T follicular helper cell (primary cell): ENCODE data around the gene ZNF248.

Experiments used
- DNase-seq: peaks from one replicate; pipeline ENCODE4 v3.0.0-alpha.2; 2020; ENCODE audit warnings: low read depth

ZNF248 gene

DNA sequence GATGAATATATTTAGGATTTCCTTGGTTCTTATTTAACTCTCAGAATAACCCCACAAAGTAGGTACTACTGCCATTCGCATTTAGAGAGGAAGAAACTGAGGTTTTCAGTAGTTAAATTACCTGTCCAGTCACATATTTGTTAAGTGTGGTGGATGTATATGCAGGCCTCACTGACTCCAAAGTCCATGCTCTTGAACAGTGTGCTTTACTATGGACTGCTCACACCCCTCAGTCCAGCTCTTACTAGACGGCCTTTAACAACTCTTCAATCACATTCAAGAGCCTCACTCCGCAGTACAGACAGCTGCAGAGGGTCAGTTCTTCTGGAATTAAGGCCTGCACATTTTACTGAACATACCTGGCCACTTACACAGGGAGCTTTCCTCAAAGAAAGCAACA is 36.2 kb downstream of the ZNF248 start:
- DNase-seq = no peak

DNA sequence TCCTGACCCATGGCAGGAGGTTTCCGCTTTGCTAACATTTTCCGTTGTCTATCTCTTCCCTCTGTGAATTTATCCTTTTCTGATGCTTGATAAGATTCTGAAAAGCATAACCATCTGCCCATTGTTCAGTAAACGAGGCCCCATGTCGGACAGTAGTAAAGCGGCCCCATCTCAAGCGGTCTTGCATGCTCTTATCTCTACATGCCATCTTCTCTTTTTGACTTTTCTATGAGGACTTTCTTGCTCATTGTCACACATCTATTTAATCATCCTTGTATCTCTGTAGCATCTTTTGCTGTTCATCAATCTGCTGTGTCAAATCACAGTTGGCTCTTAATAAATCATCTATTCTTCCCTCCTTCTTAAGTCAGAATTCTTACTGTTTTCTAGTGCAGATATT is 37.6 kb downstream of the ZNF248 start:
- no peak for DNase-seq

DNA sequence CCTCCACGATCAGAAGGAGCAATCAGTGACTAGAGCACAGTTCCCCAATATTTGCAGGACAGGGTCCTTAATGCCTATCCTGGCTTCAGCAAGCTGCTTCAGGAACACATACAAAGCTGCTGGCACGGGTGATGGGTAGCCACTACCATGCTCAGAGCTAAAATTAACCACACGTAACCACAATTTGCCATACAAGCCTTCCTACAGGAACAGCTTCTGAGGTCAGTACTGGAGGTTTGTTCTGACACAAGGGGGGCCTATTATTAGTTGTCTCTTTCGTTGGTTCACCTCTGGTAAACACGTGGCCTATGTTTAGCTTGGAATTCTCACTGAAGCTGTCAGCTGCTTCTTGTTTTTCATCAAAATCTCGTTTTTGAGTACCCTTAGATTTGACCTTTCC is 41.1 kb downstream of the ZNF248 start:
- no peak for DNase-seq

DNA sequence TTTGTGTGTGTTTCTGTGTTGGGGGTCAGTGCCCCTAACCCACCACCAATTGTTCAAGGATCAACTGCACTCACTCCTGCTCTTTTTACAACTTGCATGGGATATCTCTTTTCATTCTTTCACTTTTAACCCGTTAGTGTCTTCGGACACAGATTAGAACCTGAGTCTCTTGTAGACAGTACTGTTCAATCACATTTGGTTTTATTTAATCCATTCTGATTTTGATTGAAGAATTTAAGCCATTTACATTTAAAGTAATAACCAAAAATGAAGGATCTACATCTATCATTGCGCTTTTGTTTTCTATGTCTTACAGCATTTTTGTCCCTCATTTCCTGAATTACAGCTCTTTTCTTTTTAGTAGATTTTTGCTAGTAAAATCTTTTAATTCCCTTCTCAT is 43.6 kb downstream of the ZNF248 start:
- no peak for DNase-seq

DNA sequence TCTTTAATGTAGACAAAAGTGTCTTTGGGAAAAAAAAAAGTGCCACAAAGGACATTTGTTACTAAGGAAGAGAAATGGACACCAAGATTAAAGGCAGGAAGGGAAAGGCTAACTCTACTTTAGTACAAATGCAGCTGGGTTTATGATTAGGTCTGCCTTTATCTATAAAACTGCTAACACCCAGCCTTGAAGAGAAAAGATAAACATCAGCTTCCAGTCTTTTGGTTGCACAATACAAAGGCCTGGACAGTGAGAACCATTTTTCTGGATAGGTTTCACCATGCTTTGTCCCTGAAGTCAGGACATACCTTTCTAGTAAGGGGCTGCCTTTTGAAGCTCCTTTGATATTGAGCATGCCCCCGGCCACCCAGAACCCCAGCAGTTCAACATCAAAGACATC is 45.1 kb downstream of the ZNF248 start:
- no peak for DNase-seq

DNA sequence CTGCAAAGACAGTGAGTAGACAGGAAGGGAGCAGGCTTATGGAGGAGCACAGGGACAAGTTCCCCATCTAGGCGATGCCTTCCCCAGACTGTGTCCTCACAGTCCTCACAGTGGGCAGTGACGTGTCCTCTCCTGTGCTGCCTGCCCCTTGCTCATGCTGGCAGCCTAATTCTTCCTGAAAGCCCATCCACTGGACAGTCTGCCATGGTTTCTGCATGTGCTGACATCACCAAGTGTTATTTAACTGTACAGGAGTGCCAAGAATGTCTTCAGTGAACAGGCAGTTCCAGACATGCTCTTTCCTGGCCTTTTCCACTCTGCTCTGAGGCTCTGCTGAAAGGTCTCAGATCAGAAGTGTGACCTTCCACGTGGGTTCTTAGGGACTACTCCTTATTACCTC is 54.1 kb downstream of the ZNF248 start:
- DNase-seq = no peak

DNA sequence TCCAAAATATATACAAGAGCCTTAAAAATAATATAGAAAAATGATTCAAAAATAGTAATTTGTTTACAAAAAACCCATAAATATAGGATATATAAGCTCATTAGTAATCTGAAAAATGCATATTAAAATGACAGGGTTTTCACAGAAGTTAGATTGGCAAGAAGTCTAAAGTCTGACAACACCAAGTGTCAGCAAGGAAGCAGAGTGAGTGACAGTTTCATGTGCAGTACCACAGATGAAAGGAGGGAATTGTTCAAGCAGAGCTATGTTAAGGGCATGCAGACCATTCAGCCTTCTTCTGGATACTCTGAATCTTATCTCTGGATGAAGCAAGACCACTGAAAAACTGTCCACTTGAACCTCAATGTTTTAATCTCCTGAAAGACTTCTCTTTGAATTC is 55.9 kb downstream of the ZNF248 start:
- DNase-seq = no peak

DNA sequence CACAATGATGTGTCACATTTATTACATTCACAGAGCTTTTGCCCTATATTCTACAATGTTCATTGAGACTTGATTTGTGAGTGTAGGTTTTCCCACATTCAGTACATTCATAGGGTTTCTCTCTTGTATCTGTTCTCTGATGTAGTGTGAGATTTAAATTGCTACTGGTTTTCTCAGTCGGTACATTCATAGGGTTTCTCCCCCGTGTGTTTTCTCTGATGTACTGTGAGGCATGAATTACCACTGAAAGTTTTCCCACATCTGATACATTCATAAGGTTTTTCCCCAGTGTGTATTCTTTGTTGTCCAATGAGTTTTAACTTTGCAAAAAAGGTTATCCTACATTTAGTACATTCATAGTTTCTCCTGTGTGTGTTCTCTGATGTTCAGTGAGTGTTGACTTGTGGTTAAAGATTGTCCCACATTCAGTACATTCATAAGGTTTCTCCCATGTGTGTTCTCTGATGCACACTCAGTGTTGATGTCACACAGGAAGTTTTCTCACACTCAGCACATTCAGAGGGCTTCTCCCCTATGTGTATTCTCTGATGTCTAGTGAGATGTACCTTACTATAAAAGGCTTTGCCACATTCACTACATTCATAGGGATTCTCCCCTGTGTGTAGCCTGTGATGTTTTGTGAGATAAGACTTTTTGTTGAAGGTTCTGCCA is 63.0 kb downstream of the ZNF248 start:
- no peak for DNase-seq

DNA sequence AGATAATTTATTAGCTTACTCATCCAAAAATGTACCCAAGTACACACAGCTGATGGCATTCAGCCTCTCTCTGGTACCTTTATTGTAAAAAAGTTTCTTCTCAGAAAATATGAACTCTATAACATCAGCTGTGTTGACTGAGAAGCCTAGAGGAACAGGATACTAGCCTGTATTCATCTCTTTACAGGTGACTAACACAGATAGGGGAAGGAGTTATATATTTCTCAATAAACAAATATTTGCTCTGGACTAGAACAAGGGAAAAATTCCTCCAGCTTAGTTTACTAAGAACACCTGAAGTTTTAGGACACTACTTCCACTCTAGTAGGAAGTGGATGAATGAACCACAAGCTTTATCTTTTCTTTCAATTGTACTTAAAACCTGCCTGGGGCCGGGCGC is 67.8 kb downstream of the ZNF248 start:
- no peak for DNase-seq

DNA sequence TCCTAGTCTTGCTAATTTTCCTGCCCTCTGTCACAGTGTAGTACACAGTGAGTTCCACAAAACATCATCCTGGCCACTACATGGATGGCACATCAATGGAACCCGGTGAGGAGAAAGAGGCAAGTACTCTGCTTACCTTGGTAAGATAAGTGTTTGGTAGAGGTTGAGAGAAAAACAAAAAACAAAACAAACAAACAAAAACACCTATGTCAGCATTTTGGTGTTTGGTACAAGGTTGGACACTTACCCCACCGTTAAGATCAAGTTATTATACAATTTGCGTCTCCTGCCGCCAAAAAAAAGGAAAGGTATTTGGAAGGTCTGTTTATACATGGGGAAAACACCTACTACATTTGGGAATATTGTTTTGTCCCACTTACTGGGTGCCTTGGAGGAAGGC is 72.7 kb downstream of the ZNF248 start:
- no peak for DNase-seq

DNA sequence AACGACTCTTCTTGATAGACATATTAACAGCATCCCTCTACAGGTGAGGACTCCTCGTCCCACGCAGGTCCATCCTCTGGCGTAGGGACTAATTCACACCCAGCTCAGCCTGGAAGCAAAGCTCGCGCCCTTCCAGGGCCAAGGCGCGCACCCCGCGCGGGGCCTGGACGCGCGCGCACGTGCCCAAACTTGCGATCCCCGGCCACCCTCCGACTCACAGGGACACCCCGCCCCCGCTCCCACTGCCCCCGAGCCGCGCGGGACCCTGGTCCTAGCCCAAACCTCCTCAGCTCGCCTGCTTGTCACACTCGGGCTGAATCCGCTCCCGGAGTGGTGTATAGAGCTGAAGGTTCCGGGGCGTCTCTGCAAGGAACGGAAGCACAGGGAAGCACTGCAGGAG is 76.9 kb downstream of the ZNF248 start:
- DNase-seq = no peak

DNA sequence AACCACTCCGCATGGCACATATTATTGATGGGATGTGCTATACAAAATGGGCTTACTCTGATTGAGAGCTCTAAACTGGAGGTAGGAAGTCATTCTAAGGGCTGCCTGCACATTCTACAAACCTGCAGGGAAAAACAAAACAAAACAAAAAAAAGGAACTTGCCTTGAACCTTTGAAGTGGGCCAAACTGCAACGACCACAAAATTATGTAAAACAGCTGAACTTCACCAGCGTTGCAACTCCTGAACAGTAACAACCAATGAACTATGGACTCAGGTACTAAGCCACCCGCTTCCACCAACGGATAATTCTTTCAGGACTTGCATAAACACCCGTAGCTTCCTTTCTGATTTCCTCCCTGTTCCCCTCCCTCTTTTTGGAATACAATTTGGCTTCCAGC is 80.4 kb downstream of the ZNF248 start:
- DNase-seq = no peak

DNA sequence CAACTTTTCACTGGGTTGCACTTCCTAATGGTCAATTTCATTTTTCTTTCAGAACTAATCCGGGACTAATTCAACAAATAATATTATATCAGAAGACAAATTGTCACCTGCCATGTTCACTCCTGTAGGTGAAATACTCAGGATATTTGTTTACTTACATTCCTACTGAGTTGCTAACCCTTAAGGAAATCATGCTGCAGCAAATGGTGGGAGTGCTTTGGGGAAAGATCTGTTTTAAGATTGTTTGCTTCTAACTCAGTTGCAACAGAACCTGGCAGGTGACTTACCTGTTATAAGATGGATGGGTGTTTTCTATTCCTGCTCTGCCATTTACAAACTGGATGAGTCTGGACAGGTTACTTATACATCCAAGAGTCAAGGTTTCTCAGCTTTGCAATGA is 81.8 kb downstream of the ZNF248 start:
- no peak for DNase-seq

DNA sequence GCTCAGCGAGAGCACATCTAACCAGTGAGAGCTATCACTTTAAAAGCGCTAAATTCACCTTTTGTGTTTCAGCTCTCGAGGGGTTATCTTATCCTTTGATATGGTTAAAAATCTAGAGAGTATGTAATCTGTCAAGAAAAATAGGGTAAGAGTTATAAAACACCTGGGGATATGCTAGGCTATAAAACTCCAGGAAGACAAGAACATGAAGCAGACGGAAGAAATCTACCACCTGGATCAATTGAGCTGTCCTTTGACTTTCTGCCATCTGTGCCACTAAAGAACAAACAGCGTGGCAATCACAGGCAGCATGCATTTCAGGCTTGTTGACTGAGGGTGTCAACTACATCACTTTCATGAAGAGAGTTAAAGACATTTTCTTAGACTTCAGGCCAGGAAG is 83.1 kb downstream of the ZNF248 start:
- DNase-seq = no peak

DNA sequence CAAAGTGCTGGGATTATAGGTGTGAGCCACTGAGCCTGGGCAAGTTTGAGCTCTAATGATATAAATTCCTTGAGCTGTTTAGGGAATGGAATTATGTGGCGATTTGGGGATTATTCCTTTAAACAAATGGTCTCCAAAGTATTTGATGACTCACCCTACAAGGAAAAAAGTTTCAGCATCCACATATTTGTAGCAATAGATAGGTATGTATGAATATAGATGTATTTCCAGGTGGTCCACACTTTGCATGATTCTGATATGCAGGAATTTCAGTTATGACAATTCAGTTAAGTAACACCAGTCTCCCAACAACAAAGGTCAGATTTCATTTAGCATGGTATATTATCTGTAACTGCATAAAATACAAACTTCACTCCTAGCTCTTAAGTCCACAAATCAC is 92.2 kb downstream of the ZNF248 start:
- no peak for DNase-seq

DNA sequence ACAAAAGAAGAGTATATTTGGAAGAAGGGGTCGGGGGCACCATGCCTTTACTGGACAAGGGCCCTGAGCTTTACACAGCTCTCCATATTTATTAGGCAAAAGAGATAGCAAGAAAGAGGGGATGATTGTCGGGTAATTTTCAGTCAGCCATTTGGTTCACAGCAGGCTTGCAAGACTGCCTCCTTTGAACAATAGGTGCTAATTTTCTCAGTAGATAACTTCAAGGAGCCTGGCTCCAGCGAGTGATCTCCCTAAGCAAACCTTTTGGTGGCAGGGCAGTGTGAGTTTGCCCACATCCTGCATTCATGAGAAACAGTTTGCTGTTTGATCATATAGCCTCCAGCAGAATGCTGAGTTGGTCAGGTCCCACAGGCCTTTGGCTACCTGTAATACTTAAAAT is 94.3 kb downstream of the ZNF248 start:
- no peak for DNase-seq

DNA sequence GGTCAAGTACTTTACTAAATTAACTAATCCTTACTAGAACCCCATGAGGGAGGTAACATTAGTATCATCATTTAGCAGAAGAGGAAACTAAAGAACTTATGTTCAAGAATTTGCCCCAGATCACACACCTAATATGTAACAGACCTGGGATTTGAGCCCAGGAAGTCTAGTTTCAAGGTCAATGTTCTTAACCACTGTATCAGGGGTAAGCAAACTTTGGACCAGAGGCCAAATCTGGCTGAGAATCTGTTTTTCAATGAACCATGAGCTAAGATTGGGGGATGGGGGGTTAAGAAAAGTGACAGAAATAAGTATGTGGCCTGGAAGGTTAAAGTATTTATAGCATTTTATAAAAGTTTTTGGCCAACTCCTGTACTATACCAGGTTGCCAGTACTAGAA is 95.1 kb downstream of the ZNF248 start:
- DNase-seq = no peak

DNA sequence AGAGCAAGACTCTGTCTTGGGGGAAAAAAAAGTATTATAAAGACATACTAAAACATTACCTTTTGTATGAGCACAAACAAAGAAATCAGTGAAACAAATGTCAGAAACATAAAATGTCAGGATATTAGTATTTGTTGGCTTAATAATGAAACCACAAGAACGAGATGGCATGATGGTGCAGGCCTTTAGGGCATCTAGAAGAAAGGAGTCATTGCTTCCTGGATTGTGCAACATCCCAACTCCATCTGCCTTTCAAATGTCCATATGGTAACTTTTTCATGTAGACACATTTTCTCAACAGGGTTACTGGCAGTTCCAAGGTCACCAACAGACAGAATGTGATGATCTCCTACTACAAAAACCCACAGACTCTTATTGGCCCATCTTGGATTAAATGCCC is 96.6 kb downstream of the ZNF248 start:
- DNase-seq = no peak

DNA sequence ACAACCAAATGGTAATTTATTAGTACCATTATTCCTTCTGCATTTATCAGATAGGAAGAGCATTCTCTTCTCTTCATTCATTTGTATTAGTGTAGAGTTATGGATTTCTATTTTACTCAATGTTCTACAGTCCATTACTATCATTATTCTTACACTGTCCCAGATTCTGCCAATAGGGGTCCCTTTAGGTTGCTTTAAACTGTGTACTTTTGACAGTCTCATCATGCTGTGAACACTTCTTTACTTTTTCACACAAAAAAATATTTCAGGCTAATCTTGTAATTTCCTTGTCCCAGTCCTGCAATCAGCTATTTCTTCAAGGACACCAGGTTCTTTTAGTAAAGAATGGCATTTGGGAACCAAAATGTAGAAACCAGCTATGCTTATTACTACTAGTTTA is 99.3 kb downstream of the ZNF248 start:
- no peak for DNase-seq

DNA sequence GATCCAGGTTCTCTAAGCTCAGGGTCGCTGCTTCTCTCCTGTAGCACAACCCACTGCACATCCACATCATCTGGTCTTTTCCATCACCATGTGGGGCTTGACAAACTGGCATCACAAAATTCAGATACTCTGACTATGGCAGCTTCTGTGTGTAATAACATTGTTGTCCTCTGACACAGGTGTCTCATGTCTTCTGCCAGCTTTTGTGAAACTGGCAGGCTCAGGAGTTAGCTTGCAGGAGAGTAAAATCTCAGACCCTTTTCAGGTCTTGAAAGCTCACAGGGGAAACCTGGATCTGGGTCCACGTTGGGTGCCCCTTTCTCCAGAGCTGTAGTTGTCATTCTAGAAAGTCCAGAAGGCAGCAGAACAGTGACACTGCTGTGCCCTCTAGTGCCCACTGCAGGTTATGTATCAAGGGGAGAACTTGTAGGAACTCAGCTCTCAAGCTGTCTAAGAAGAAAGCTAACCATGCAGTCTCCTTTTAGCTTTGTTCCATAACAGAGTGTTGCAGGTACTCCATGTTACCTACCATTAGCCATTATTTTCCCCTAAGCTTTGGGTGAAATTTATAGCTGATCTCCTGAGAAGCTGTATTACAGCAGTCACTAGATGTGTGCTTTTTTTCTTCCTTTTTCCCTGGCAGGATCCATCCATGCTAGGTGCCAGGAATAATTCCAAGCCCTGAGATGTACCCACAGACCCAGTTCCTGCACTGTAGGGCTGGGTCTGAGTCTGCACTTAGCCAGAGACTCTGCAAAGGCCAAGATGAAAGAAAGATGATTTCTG is 102.7 kb downstream of the ZNF248 start:
- DNase-seq = no peak

DNA sequence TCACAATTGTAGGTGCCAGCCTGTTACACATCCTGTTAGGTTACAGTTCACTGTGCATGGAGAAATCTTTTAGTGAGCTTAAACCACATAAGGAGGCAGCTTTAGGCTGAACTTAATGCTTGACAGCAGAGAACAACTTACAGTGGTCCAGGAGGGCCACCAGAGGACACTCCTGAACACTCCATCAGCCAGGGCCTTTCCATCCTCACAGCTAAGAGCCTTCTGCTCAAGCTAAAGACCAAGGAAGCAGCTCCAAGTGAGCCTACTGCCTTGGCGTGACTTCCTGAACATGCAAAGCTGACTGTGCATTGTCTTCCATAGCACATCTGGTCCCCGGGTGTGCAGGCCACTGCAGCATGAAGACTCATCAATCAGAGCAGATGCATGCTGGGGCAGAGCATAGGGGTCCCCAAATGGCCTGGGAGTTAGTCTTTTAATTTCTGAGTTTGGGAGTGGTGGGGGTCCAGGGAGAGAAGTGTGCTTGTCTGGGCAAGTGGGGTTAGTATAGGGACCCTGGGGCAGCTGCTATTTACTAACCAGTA is 105.0 kb downstream of the ZNF248 start:
- DNase-seq = no peak

DNA sequence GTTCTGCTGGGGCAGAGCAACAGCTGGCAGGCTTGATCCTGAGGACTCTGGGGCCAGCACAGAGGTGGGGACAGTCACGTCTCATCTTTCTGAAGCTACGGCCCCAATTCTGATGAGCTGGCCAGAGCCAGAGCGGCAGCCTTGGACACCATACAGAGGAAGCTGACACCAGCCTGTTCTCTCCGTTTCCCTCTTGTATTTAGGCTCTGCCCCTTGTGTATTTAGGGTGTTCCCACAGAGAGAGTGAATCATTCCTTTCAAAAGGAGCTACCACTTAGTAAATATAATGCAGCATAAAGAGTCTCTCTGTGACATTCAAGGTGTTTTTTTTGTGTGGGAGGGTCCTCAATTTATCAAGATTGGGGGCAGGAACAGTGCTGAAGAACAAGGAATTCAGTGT is 109.2 kb downstream of the ZNF248 start:
- no peak for DNase-seq

DNA sequence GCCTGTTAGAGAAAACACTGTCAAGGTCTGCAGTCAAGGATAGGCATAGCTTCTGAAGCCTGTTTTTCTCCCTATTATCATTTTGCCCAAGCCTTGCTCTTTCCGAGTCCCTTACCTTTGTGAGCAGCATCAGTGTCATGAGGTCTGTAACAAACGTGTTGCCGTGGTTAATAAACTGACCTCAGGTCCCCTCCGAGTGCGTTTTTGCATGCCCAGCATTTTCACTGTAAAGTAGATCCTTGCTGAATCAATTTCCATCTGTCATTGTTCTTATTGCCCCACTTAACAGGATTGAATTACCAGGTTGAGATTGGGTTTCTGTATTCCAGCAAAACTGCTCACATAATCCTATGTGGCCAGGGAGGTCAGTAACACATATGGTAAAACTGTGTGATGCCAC is 110.3 kb downstream of the ZNF248 start:
- no peak for DNase-seq

DNA sequence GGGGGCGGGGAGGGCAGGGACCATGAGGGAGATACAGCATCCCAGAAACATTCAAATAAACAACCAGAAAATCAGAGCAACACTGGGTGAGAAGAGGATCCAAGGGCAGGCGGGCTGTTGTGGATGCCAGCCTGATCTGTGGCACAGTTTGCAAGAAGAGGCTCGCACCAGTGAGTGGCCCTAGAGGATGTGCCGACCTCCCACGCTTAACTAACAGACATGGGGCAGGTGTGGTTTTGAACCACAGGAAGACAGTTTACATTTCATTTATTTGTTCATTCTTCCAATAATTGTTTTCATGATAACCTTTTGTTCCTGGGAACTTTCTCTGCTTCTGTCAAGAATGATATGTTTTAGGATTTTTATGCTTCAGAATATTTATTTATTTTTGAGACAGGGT is 115.6 kb downstream of the ZNF248 start:
- DNase-seq = no peak
